Keratinocyte (primary cell): ENCODE measurements around the gene MAGI3.
"Not testable (repeated sequence)": the region's sequence is repeated elsewhere in the genome, so short reads cannot be mapped to it uniquely, and the experiment has no call there.

Experiments
- EZH2 ChIP-seq: IDR thresholded peaks from one replicate; pipeline ENCODE4 v1.6.1; 2012; ENCODE audit warnings: inconsistent platforms, mild to moderate bottlenecking, low read length, moderate library complexity
- TF ChIP-seq, protein P1 (sequence below), 3 experiments: IDR thresholded peaks in 1 of 3; conservative IDR thresholded peaks in 1 of 3; optimal IDR thresholded peaks in 1 of 3; 2 replicates in 2 of 3; 3 replicates in 1 of 3; pipeline versions ENCODE3 to v1.5.1; 2011; ENCODE audit warnings: low read length in 3 of 3, mild to moderate bottlenecking in 3 of 3, moderate library complexity in 2 of 3, control low read depth in 1 of 3, inconsistent platforms in 1 of 3; ENCODE audit not compliant: insufficient read depth in 2 of 3; ENCODE audit errors: extremely low read depth in 1 of 3

DNA sequence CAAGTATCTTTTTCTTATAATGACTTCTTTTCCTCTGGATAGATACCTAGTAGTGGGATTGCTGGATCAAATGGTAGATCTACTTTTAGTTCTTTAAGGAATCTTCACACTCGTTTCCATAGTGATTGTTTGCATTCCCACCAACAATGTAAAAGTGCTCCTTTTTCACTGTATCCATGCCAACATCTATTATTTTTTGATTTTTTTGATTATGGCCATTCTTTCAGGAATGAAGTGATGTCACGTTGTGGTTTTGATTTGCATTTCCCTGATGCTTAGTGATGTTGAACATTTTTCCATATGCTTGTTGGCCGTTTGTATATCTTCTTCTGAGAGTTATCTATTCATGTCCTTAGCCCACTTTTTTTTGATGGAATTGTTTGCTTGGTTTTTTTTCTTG, 94.8 kb downstream of the MAGI3 start:
- TF ChIP-seq, protein P1, sequence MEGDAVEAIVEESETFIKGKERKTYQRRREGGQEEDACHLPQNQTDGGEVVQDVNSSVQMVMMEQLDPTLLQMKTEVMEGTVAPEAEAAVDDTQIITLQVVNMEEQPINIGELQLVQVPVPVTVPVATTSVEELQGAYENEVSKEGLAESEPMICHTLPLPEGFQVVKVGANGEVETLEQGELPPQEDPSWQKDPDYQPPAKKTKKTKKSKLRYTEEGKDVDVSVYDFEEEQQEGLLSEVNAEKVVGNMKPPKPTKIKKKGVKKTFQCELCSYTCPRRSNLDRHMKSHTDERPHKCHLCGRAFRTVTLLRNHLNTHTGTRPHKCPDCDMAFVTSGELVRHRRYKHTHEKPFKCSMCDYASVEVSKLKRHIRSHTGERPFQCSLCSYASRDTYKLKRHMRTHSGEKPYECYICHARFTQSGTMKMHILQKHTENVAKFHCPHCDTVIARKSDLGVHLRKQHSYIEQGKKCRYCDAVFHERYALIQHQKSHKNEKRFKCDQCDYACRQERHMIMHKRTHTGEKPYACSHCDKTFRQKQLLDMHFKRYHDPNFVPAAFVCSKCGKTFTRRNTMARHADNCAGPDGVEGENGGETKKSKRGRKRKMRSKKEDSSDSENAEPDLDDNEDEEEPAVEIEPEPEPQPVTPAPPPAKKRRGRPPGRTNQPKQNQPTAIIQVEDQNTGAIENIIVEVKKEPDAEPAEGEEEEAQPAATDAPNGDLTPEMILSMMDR (optimal IDR thresholded peaks at IDR 0.05 in 1 of 3, IDR thresholded peaks at IDR 0.05 in 1 of 3, conservative IDR thresholded peaks at IDR 0.05 in 1 of 3; ENCODE audit: extremely low read depth in 1 of 3, insufficient read depth in 2 of 3, low read length in 3 of 3), result not testable (repeated sequence)
- not testable (repeated sequence) for TF ChIP-seq EZH2
